Esophagus muscularis mucosa (tissue), 3 donors: ENCODE results near the gene MCM6.

Experiments used
- POLR2A ChIP-seq: fragments of 450-650 bp; IDR thresholded peaks from one replicate; pipeline ENCODE4 v1.6.1; 2017; ENCODE audit warnings: antibody characterized with exemption, moderate library complexity, mild to moderate bottlenecking, low read depth
- TF ChIP-seq, protein P1 (sequence below), 3 experiments: fragments of 200-600 bp in 2 of 3; fragments of 450-650 bp in 1 of 3; sonication (generic) in 2 of 3; IDR thresholded peaks; one replicate each; pipeline ENCODE4 v1.5.1; 2017 to 2019; ENCODE audit warnings: antibody characterized with exemption in 3 of 3, mild to moderate bottlenecking in 2 of 3, moderate library complexity in 1 of 3

- TF ChIP-seq, protein P1, sequence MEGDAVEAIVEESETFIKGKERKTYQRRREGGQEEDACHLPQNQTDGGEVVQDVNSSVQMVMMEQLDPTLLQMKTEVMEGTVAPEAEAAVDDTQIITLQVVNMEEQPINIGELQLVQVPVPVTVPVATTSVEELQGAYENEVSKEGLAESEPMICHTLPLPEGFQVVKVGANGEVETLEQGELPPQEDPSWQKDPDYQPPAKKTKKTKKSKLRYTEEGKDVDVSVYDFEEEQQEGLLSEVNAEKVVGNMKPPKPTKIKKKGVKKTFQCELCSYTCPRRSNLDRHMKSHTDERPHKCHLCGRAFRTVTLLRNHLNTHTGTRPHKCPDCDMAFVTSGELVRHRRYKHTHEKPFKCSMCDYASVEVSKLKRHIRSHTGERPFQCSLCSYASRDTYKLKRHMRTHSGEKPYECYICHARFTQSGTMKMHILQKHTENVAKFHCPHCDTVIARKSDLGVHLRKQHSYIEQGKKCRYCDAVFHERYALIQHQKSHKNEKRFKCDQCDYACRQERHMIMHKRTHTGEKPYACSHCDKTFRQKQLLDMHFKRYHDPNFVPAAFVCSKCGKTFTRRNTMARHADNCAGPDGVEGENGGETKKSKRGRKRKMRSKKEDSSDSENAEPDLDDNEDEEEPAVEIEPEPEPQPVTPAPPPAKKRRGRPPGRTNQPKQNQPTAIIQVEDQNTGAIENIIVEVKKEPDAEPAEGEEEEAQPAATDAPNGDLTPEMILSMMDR (IDR thresholded peaks at IDR 0.05) = no peak
- TF ChIP-seq POLR2A = no peak
These were observed 84.6 kb downstream of the MCM6 start for GRCh38 chr2:135791418-135792190.
